ENCODE measurements around the gene MRRF.

DNA sequence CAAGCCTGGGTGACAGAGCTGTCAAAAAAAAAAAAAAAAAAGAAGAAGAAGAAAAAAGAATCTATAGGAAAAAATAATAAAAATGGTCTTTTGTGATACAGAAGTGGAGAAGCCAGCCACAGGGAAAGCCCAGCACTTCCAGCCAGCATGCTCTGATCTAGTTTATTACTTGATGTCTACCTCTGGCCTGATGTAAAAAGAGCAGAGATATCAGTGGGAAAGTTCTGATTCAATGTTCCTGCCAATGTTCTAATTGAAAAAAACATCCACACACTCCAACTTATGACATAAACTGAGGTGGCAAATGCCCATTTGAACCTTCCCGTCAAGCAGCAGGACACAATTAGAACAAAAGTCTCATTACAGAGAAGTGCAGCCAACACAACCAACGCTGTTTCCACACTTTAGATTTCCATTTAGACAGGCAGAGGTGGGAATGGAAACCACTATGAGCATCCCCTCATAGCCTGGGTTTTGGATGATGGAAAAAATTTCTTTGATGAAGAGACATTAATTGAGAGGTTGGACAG is 5.7 kb upstream of the MRRF start:
- no peak for TF ChIP-seq EZH2 (IDR thresholded peaks at IDR 0.05)
- TF ChIP-seq POLR2AphosphoS5 (IDR thresholded peaks at IDR 0.05; ENCODE audit: borderline replicate concordance, low read depth, low read length), result no peak
- no peak for TF ChIP-seq FOXP2 (optimal IDR thresholded peaks at IDR 0.05; ENCODE audit: control extremely low read depth, extremely low read length, insufficient read depth)
